ENCODE measurements around the gene TM2D1.
"Not testable (repeated sequence)": the region's sequence is repeated elsewhere in the genome, so short reads cannot be mapped to it uniquely, and the experiment has no call there.

The TM2D1 gene

DNA sequence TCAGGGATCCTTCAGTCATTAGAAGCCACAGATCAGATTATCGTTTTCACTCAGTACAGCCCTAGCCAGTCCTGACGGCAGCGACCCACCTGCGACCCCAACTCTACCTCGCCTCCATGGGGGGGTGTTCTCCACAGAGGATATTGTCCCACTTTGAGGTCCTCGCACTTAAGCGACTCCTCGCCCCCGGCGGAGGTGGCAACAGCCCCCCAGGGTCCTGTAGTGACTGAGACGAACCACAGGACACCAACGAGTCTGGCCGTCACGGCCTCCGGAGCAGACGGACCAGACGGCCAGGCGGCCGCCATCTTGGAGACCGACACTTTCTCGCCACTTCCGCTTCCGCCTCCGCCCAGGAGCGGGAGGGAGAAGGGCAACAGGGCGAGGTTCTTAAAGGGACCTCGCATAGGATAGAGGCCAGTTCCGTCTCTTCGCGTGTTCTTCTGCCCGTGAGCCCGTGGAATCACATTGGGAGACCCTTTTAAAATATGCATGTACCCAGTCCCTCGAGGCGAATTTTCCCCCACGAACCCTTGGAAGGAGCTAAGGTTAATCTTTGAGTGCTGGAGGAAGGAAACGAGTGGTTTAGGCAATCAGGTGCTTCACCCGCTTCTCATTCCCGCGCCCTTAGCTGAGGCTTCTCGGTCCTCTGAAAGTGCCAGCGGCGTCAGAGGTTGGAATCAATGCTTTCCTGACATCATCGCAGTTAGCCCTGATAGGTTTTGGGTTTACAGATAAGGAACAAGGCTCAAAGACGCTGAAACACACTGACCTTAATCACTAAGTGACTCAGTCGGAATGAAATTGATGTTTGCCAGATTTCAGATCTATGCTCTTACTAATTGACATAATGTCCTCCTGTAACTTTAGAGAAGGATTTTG is at the start of gene TM2D1:
Gene TM2D1 (minus strand): TSS at position 329 of the 882 bp plus-strand sequence. CDS start 21 bp downstream, at position 308.
- in situ Hi-C loops (cut with HindIII; ENCODE audit: low sequenced_read_pairs) = no loop called here

DNA sequence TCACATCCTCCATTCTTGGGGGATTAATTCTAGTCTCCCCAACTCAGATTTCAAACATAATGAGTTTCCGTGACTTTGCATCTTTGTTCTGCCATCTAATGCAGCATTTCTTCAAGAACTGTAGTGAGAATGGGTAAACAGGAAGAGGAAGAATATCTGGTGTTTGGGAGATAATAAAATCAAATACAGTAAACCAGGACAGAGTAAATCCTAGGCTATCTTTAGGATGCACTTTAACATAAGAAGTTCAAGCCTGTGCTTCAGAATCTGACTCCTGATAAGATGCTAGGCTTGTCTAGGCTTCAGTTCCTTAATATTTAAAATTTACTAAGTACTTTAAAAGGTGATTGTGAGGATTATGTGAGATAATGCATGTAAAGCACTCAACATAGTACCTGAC is 45.2 kb upstream of the TM2D1 start:
- in situ Hi-C loops (cut with HindIII; ENCODE audit: low sequenced_read_pairs) = no loop called here

DNA sequence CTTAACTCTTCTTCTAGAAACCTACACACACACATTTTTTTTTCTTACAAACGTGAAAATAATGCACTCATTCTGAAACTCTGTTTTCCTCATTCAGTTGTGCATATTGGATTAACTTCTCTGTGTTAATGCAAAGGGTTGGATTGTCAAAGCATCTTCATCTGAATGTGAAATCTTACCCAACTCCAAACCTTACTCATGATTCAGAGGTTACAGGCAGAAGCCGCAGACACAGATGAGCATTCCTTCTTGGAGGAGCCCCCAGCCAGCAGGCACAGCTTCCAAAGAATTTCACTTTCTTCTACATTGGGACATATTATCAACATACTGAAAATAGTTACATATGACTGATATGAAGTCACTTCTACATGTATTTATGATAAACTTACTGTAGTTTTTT is 33.0 kb upstream of the TM2D1 start:
- in situ Hi-C loops (cut with HindIII; ENCODE audit: low sequenced_read_pairs) = no loop called here

DNA sequence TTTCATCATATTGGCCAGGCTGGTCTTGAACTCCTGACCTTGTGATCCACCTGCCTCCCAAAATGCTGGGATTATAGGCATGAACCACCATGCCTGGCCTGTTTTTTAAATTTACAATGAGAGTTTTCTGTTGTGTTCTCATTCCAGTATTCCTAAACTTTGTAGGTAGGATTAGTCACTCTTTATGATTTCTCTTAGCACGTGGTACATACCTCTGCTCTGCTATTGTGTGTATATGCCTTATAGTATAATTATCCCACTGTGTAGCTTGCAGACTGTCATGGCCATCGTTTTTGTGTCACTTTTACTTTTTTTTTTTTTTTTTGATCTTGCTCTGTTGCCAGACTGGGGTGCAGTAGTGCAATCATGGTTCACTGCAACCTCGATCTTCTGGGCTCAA is 31.8 kb upstream of the TM2D1 start:
- in situ Hi-C loops (cut with HindIII; ENCODE audit: low sequenced_read_pairs) = no loop called here

DNA sequence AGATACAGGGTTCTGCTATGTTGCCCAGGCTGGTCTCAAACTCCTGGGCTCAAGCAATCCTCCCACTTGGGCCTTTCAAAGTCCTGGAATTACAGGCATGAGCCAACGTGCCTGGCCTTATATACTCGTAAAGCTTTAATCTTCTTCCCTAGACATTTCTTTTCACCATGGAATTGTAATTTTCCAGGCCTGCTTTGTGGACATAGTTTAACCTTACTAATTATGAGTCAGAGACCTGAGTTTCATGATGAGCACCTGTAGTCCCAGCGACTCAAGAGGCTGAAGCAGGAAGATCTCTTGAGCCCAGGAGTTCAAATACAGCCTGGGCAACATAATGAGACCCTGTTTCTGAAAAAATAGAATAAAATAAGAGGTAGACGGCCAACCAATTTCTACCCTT is 29.6 kb upstream of the TM2D1 start:
- in situ Hi-C loops (cut with HindIII; ENCODE audit: low sequenced_read_pairs) = no loop called here

DNA sequence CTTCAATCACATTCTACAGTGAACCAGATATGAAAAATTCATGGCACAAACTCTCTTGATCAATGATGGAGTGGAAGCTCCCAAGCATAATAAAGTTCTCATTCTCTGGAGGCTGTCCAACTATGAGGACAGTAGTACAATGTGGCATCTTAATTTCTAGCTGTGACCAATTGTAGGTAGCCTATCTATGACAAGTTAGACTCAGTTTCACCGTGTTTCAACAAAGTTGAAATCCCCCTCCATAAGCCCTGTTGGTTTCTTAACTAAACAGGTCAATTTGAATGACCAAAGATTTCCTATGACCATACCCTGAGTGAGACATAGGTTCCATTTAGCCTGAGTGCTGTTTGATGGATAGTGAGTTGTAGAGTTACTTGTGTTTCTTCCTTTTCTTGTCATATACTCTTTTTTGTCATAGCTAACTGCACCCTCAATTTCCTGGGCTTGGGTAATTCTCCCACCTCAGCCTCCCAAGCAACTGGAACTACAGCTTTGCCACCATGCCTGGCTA is 29.1 kb upstream of the TM2D1 start:
- in situ Hi-C loops (cut with HindIII; ENCODE audit: low sequenced_read_pairs) = no loop called here

DNA sequence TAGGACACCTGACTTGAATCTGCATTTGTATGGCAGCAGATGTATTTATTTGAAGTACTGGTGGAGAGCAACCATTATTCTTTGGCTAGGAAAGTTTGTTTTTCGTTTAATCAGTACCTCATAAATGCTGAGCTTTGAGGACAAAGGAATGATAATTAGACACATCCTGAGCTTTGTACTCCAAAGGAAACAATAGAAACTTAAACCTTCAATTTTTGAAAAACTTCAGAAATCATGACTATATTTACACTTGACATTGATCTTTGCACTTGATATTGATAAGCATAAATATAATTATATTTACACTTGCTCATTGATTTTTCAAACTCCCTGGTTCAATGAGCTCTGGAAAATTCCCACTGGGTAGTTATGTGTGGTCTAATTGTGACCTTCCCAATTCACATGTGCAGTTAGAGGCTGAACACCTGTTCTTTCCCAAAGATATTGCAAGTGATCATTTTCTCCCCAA is 28.0 kb upstream of the TM2D1 start:
- in situ Hi-C loops (cut with HindIII; ENCODE audit: low sequenced_read_pairs) = no loop called here

DNA sequence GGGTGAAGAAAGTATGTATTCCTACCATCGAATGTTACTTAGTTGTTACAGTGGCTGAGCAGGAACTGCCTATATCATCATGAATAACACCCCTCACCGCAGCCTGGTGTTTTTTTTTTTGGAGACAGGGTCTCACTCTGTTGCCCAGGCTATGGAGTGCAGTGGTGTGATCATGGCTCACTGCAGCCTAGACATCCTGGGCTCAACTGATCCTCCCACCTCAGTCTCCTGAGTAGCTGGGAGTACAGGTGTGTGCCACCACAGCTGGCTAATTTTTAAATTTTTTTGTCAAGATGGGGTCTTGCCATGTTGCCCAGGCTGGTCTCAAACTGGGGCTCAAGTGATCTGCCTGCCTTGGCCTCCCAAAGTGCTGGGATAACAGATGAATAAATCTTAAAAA is 24.6 kb upstream of the TM2D1 start:
- in situ Hi-C loops (cut with HindIII; ENCODE audit: low sequenced_read_pairs) = no loop called here

DNA sequence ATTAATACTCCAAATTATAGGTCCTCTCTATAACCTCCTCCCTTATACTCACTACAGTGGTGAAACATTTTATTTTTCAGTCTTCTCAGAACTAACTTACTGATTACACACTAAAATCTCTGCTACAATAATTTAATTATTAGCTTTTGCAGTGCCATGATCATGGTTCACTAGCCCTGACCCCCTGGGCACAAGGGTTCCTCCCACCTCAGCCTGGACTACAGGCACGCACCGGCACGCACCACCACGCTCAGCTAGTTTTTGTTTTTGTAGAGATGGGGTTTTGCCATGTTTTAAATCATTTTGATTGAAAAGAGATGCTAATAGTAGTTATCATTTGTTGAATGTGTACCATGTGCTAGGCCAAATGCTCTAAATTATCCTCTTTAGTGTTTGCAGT is 23.6 kb upstream of the TM2D1 start:
- in situ Hi-C loops (cut with HindIII; ENCODE audit: low sequenced_read_pairs) = no loop called here

DNA sequence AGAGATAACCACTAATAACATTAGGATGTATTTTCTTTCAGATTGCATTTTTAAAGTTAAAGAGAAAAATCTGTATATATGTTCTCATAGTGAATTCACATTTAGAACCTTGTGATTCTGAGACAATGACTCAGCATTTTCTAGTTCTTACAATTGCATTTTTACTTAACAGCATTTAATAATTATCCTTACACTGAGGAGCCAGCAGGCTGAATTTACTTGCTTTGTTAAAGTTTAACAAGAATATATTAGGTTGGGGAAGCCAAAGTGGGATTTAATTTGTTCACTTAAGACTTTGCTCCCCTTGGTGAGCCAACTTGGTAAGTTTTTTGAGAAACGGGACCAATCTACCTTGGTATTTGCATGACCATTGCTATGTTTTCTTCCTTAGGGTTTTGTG is 21.9 kb upstream of the TM2D1 start:
- in situ Hi-C loops (cut with HindIII; ENCODE audit: low sequenced_read_pairs) = no loop called here

DNA sequence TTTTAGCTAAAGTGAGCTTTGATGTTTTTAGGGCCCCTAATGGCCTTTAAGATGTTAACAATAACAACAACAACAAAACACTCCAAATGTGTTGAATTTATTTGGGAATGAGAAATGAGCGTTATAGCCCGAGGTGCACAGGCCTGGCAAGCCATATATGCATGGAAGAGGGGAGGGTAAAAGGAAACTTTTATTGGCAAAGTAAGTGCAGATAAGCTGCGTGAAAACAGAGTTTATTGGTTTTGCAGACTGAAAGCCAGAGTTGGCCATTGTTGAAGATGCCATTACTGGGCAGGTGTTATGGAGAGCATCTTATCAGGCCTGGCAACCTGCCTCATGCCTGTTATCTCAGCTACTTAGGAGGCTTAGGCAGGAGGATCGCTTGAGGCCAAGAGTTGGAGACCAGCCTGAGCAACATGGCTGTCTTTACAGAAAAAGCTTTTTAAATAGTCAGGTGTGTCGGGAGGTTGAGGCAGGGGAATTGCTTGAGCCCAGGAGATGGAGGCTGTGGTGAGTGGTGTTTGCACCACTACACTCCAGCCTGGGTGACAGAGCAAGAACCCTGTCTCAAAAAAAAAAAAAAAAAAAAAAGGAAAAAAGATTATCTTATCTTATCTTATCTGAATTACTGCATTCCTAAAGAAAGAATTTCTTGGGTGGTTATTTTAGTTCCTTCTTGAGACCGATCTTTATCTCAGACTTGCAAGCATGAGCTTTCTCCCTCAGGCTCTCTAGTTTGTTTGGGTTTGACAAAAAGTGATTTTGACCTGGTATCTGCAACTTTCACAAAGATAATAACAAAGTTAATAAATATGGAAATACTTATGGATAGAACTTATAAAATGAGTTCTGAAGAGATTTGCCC is 19.0 kb upstream of the TM2D1 start:
- in situ Hi-C loops (cut with HindIII; ENCODE audit: low sequenced_read_pairs) = no loop called here

DNA sequence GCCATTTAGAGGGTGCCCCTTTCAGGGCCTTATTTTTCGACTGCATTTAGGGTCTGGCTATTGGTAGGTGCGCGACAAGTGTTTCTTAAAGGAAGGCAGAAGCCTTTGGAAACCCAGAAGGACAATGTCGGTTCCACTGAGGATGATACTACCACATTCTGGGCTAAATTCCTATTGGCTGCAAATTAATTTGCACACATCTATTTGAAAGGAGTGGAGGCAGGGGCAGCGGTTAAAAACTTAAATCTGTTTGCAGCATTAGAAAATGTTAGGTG is 18.4 kb upstream of the TM2D1 start:
- in situ Hi-C loops (cut with HindIII; ENCODE audit: low sequenced_read_pairs) = no loop called here

DNA sequence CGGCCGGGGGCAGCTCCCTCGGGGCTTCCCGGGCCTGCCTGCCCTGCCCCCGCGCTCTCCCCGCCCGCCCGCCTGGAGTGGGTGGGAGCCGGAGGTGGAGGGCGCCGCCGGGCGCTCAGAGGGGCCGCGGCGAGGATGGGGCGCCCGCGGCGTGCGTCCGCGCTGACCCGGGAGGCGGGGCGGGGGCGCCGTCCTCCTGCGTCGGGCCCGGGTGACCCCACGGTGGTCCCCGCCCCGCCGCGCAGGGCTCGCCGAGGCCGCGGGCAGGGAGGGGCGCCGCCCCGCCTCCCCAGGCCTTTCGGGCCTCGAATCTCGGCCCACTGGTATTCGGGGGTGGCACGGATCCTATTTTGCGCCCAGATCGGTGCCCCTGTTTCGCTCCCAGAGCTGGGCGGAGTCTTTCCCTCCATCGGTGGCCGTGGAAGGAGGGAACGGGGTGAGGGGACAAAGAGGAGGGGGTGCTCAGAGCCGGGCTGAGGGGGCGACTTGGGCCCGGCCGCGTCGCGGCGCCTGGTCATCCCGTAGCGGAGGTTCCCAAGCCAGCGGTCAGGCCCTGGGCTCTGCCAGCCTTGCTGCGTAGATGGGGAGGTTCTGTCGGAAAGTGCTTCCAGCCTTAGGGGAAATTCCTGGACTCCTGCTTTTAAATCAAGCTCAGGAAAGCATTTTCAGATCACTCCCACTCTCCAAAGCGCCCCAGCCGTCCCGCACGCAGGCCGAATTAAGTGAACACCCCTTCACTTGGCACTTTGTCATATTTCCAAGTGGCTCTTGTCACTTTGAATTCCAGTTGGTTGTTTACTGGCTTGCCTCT is 17.9 kb upstream of the TM2D1 start:
- in situ Hi-C loops (cut with HindIII; ENCODE audit: low sequenced_read_pairs) = no loop called here

DNA sequence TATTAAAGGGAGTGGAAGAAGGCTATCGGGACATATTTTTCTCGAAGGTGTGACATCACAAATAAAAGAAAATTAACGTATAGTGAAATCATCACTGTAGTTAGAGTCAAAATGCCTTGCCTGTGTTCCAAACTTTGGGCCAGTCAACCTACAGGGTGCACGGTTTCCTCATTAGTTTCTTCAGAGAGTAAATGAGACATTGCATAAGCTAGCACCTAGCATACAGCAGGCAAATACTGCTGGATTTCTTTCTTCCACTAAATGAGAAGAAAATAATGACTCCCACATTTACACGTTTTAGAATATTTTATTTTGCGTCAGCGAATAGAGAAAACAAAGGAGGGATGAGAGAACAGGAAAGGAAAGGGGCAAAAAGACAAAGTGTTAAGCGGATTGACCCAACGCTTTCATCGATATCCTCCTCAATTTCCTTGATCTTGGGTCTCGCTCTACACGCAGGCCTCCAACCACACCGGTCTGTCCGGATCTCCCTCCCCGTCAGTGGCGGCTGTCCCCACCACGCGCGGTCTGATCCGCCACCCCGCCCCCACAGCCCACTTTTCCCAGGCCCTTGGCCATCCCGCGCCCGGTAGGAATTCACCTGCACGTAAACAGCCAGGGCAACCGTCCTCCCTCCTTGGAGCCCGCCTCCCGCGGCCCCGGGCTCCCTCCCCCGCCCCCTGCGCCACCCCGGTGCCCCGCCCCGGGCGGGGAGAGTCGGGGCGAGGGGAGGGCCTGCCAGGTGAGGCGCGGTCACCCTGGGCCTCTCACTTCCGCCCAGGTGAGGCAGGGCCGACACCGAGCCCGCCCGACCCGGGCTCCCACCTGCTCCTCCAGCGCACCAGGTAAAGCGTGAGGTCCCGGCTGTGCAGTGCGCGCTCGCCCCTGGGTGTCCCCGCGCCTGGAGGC is 17.0 kb upstream of the TM2D1 start, which contains the start of gene PATJ:
Gene PATJ (plus strand): TSS at position 770 of the 909 bp plus-strand sequence. CDS start 20,413 bp downstream, outside the sequence.
- in situ Hi-C loops (cut with HindIII; ENCODE audit: low sequenced_read_pairs) = no loop called here

DNA sequence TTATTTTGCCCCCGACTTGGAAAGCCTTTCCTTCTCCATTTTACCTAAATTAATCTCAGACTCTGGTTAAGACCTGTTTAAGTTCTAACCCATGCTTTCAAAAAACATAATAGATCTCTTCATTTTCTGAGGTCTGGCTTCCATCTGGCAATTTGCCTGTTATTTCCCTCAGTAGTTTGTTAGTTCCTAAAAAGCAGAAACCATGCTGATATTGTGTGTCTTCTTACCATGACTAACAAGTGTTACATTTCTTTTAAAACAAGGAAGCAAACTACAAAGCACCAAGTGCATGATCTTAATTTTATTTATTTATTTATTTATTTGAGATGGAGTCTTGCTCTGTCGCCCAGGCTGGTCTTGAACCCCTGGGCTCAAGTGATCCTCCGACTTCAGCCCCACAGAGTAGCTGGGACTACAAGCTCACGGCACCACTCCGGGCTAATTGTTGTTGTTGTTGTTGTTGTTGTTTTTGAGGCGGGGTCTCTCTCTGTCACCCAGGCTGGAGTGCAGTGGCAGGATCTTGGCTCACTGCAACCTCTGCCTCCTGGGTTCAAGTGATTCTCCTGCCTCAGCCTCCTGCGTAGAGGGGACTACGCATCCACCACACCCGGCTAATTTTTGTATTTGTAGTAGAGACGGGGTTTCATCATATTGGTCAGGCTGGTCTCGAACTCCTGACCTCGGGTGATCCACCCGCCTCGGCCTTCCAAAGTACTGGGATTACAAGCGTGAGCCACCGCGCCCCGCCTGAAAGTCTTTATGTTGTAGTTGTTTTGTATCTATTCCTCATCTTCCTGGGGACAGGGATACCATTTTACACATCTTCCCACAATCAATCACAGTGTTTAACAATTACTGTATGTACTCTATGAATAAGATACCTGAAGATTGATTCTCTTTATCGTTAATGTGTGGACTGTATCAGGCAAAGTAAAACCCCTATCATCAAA is 16.1 kb upstream of the TM2D1 start:
- in situ Hi-C loops (cut with HindIII; ENCODE audit: low sequenced_read_pairs) = no loop called here

DNA sequence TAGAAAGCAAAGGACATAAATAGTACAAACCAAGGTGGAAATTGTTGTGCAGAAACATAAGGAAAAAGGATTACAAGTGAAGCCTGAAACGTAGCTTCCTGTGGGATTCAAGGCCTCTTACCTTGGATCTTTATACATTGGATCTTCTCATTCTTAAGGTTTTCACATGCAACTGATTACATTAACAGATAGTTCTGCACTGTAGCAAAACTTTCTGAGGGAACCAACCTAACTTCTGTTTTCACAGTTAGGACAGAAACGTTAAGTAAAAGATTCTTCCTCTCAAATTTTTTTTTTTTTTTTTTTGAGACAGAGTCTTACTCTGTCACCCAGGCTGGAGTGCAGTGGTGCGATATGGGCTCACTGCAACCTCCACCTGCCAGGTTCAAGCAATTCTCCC is 7.8 kb upstream of the TM2D1 start:
- in situ Hi-C loops (cut with HindIII; ENCODE audit: low sequenced_read_pairs) = no loop called here

DNA sequence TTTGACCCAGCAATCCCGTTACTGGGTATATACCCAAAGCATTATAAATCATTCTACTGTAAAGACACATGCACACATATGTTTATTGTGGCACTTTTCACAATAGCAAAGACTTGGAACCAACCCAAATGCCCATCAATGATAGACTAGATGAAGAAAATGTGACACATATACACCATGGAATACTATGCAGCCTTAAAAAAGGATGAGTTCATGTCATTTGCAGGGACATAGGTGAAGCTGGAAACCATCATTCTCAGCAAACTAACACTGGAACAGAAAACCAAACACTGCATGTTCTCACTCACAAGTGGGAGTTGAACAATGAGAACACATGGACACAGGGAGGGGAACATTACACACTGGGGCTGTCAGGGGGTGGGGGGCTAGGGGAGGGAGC is 5.7 kb upstream of the TM2D1 start:
- in situ Hi-C loops (cut with HindIII; ENCODE audit: low sequenced_read_pairs) = not testable (repeated sequence)

DNA sequence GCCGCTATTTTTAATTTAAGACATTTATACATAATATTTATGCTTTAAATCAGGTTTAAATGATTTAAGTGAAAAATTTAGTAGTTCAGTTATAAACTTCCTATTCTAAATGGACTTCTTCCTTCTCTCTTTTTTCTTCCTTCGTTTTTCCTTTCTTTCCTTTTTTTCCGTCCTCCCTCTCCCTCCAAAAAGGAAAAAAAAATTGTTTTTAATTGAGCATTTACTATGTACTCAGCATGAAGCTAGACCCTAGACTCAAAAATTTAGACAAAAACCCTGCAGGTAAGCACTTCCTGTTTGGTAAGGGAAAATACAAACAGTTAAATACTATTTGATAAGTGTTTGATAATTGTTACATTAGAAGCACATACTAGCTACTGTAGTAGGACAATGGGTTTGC is 2.6 kb upstream of the TM2D1 start:
- in situ Hi-C loops (cut with HindIII; ENCODE audit: low sequenced_read_pairs) = no loop called here

DNA sequence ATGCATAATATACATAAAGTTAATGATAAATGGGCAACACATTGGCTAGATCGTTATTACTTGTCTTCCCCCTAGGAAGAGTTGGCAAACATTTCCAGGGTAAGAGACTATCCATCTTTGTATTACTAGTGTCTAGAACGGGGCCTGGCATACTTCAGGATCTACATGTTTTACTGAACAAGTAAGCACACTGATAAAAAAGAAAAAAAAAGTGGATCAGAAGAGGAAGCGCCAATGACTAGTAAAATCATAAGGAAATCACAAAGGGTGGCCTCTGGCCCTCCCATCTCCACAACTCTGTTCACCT is 482 bp downstream of the TM2D1 start:
- in situ Hi-C loops (cut with HindIII; ENCODE audit: low sequenced_read_pairs) = no loop called here

All from DLD1 (cell line).